Right lobe of liver (tissue), 6 donors: ENCODE data around the gene SPINK9. TPM values are rescaled to one million over a fixed set of nuclear protein-coding genes. Genes with fewer than 3 reads are reported as not detected.
A peak's percentile ranks its signal among the peaks of the same experiment; 100 is the strongest.

Experiments
- ATAC-seq, 4 donors: fragments of 200-7000 bp; cut with Tn5 transposase; one replicate each; pipeline ENCODE4 v1.9.1; 2020; ENCODE audit warnings: mild to moderate bottlenecking in 4 of 4, moderate library complexity in 4 of 4
- DNase-seq, 3 donors: peaks; one replicate each; pipeline ENCODE4 v3.0.0-alpha.2; 2020
- H3K27ac ChIP-seq, 3 donors: fragments of 200-600 bp; one replicate each; pipeline ENCODE4 v1.8.0; 2022
- H3K27me3 ChIP-seq, 2 donors: fragments of 200-600 bp; one replicate each; pipeline ENCODE4 v1.8.0; 2022
- H3K36me3 ChIP-seq, 4 donors: fragments of 200-600 bp; sonication (generic) in 1 of 4; one replicate each; pipeline versions ENCODE4 v1.5.1 to v1.8.0; 2017 to 2022; ENCODE audit warnings: control low read depth in 1 of 4
- H3K4me1 ChIP-seq, 4 donors: fragments of 200-600 bp; sonication (generic) in 1 of 4; one replicate each; pipeline versions ENCODE4 v1.5.1 to v1.8.0; 2017 to 2022; ENCODE audit warnings: control low read depth in 1 of 4
- H3K4me3 ChIP-seq, 3 donors: fragments of 200-600 bp; one replicate each; pipeline ENCODE4 v1.8.0; 2022
- H3K9me3 ChIP-seq, 4 donors: fragments of 200-600 bp; sonication (generic) in 1 of 4; one replicate each; pipeline versions ENCODE4 v1.5.1 to v1.8.0; 2017 to 2022; ENCODE audit warnings: control low read depth in 1 of 4
- CTCF ChIP-seq, 4 donors: fragments of 200-600 bp in 3 of 4; fragments of 450-650 bp in 1 of 4; IDR thresholded peaks; one replicate each; pipeline versions ENCODE4 v1.5.1 to v1.8.0; 2016 to 2022; ENCODE audit warnings: antibody characterized with exemption in 4 of 4, mild to moderate bottlenecking in 2 of 4
- POLR2A ChIP-seq: fragments of 450-650 bp; IDR thresholded peaks from one replicate; pipeline ENCODE4 v1.6.1; 2017; ENCODE audit warnings: antibody characterized with exemption, mild to moderate bottlenecking
- WGBS: methylation state at CpG from one replicate; pipeline ENCODE4 v1.1.6; 2018; ENCODE audit warnings: low coverage, low lambda C conversion rate; ENCODE audit not compliant: insufficient coverage; ENCODE audit errors: missing lambda C conversion rate; 5-methylcytosine and 5-hydroxymethylcytosine counted together
- intact Hi-C, 2 donors: fragments of 100-400 bp; cut with DNase I; formaldehyde crosslinking; loops; one replicate each; pipeline versions ENCODE4 v1.11.2 to v1.14.1; 2022
- small RNA-seq, 2 experiments: library from RNA; depleted of rRNA; stranded (forward); fragments of <200 nt; gene quantifications; one replicate each; pipeline ENCODE3, GENCODE V24; 2016
- total RNA-seq, 6 experiments: library from RNA; depleted of rRNA in 2 of 6; stranded (reverse); fragments of >200 nt in 2 of 6; fragmentation: NEBNext Ultra II Directional in 3 of 6; extraction: Animal tissue kit (Norgen Biotek cat#: 25700) in 3 of 6; gene quantifications; one replicate each; pipeline versions ENCODE4 v1.1.0 to v1.2.4, GENCODE V29; 2016 to 2023
- donor health status: DM: no; HTN: yes; CAD: no.
- donor health status: DM: no; HTN: no; CAD: no.
- donor health status: DM: no; HTN: no; CAD: no.
- donor health status: DM: no; HTN: yes; CAD: no.
- donor health status: DM: no; HTN: yes; CAD: no.

SPINK9 gene
- total RNA-seq, 6 experiments from 2014 or later = not detected

- no peaks in the 10 kb centered on the region for H3K36me3 ChIP-seq
These were observed 49.7 kb downstream of the SPINK9 start for GRCh38 chr5:148385094-148385493.

GRCh38 chr5:148386041-148386440 is 50.7 kb downstream of the SPINK9 start:
- no peaks in the 10 kb centered on the region for H3K9me3 ChIP-seq
- no peak for TF ChIP-seq POLR2A
- no peak for TF ChIP-seq CTCF (IDR thresholded peaks at IDR 0.05)
- intact Hi-C loops = no loop called here
- H3K4me3 ChIP-seq = no peak overlapping the region
- no peak for DNase-seq
- no peak for ATAC-seq
- no peaks in the 10 kb centered on the region for H3K36me3 ChIP-seq
- H3K4me1 ChIP-seq = peaks cover 0 to 25% (median 6%) of the 10 kb centered on the region in 4 donors
- H3K27me3 ChIP-seq = no peaks in the 10 kb centered on the region
- H3K27ac ChIP-seq = no peak overlapping the region
- 53% methylated on average over 1 of the region's 1 CpG for WGBS

More at GRCh38 chr5:148385094-148385493, 49.7 kb downstream of the SPINK9 start:
- no peak for TF ChIP-seq CTCF (IDR thresholded peaks at IDR 0.05)
- TF ChIP-seq POLR2A = no peak
- intact Hi-C loops = no loop called here
- H3K27ac ChIP-seq = no peak overlapping the region
- WGBS = 83% methylated on average over 1 of the region's 1 CpG
- H3K4me3 ChIP-seq = peak overlapping the region in 1 of 3 donors; percentile 84
- DNase-seq (no peak), ATAC-seq (no peak)
- H3K4me1 ChIP-seq = peaks cover 0 to 25% (median 6%) of the 10 kb centered on the region in 4 donors
- H3K27me3 ChIP-seq = no peaks in the 10 kb centered on the region
- H3K9me3 ChIP-seq = no peaks in the 10 kb centered on the region

- peaks cover 0 to 25% (median 6%) of the 10 kb centered on the region in 4 donors for H3K4me1 ChIP-seq
- 70% methylated on average over 3 of the region's 3 CpGs for WGBS
- intact Hi-C loops = no loop called here
- H3K27me3 ChIP-seq = no peaks in the 10 kb centered on the region
- H3K4me3 ChIP-seq = no peak overlapping the region
- TF ChIP-seq POLR2A = no peak
- no peak for TF ChIP-seq CTCF (IDR thresholded peaks at IDR 0.05)
- ATAC-seq = no peak
- H3K36me3 ChIP-seq = no peaks in the 10 kb centered on the region
- no peak overlapping the region for H3K27ac ChIP-seq
- H3K9me3 ChIP-seq = no peaks in the 10 kb centered on the region
- no peak for DNase-seq
These were observed 52.0 kb downstream of the SPINK9 start for GRCh38 chr5:148387325-148387724.

GRCh38 chr5:148388696-148389095 is 53.3 kb downstream of the SPINK9 start:
- no peaks in the 10 kb centered on the region for H3K27me3 ChIP-seq
- H3K9me3 ChIP-seq = no peaks in the 10 kb centered on the region
- DNase-seq (no peak), ATAC-seq (no peak)
- WGBS = 56% methylated on average over 1 of the region's 1 CpG
- peaks cover 0 to 22% (median 6%) of the 10 kb centered on the region in 4 donors for H3K4me1 ChIP-seq
- no peak overlapping the region for H3K27ac ChIP-seq
- H3K36me3 ChIP-seq = no peaks in the 10 kb centered on the region
- no peak overlapping the region for H3K4me3 ChIP-seq
- intact Hi-C loops = no loop called here
- TF ChIP-seq POLR2A (no peak), CTCF (IDR thresholded peaks at IDR 0.05) (no peak)

Small RNA genes lying within 50 kb of the gene (small RNA-seq; reads per million reads assigned to genes)
- 0 reads per million in 2 experiments for gene RF00017

Other genes starting within 250 kb of the SPINK9 start
- not detected for gene SPINK14, start 167.0 kb upstream of the SPINK9 start, total RNA-seq
- not detected for gene SPINK6, start 132.5 kb upstream of the SPINK9 start, total RNA-seq
- gene MARCOL, start 97.0 kb upstream of the SPINK9 start, total RNA-seq = not detected
- gene SPINK13, start 66.8 kb upstream of the SPINK9 start, total RNA-seq = not detected
- not detected for gene SPINK7, start 23.1 kb upstream of the SPINK9 start, total RNA-seq
- gene FBXO38, start 48.4 kb downstream of the SPINK9 start, total RNA-seq = 10 to 100 TPM; 21.1 to 34.9 (median 23.6) TPM